RWPE2 (cell line): ENCODE results near the gene OPALIN.

Source experiments
- ATAC-seq: fragments of 200-7000 bp; cut with Tn5 transposase; 3 replicates; pipeline ENCODE4 v1.9.1; 2021; ENCODE audit warnings: low read depth
- DNase-seq: peaks from one replicate; pipeline ENCODE4 v3.0.0-alpha.2; 2020; ENCODE audit warnings: low spot score
- H3K27ac ChIP-seq: fragments of 450-650 bp; 2 replicates; pipeline ENCODE4 v1.5.1; 2017; ENCODE audit warnings: mild to moderate bottlenecking; ENCODE audit not compliant: poor library complexity, severe bottlenecking
- H3K27me3 ChIP-seq: fragments of 250-450 bp; sonication (Bioruptor Pico); 2 replicates; pipeline ENCODE4 v1.5.1; 2021; ENCODE audit warnings: mild to moderate bottlenecking, moderate library complexity; ENCODE audit not compliant: insufficient read depth, poor library complexity, severe bottlenecking
- H3K36me3 ChIP-seq: fragments of 250-450 bp; sonication (Bioruptor Pico); 2 replicates; pipeline ENCODE4 v1.5.1; 2020; ENCODE audit warnings: low read depth, mild to moderate bottlenecking, moderate library complexity
- H3K4me1 ChIP-seq: fragments of 250-450 bp; sonication (Bioruptor Pico); 2 replicates; pipeline ENCODE4 v1.5.1; 2021; ENCODE audit warnings: mild to moderate bottlenecking, moderate library complexity; ENCODE audit not compliant: insufficient read depth, poor library complexity, severe bottlenecking
- H3K4me3 ChIP-seq: fragments of 250-450 bp; sonication (Bioruptor Pico); 2 replicates; pipeline ENCODE4 v1.5.1; 2021; ENCODE audit warnings: mild to moderate bottlenecking, moderate library complexity; ENCODE audit not compliant: severe bottlenecking
- H3K9me3 ChIP-seq: fragments of 250-450 bp; sonication (Bioruptor Pico); 2 replicates; pipeline ENCODE4 v1.5.1; 2021; ENCODE audit warnings: mild to moderate bottlenecking, moderate library complexity; ENCODE audit not compliant: severe bottlenecking
- CTCF ChIP-seq: fragments of 450-650 bp; IDR thresholded peaks from one replicate; pipeline ENCODE4 v1.5.1; 2017; ENCODE audit warnings: mild to moderate bottlenecking, moderate library complexity; ENCODE audit not compliant: poor library complexity, severe bottlenecking

The OPALIN gene

DNA sequence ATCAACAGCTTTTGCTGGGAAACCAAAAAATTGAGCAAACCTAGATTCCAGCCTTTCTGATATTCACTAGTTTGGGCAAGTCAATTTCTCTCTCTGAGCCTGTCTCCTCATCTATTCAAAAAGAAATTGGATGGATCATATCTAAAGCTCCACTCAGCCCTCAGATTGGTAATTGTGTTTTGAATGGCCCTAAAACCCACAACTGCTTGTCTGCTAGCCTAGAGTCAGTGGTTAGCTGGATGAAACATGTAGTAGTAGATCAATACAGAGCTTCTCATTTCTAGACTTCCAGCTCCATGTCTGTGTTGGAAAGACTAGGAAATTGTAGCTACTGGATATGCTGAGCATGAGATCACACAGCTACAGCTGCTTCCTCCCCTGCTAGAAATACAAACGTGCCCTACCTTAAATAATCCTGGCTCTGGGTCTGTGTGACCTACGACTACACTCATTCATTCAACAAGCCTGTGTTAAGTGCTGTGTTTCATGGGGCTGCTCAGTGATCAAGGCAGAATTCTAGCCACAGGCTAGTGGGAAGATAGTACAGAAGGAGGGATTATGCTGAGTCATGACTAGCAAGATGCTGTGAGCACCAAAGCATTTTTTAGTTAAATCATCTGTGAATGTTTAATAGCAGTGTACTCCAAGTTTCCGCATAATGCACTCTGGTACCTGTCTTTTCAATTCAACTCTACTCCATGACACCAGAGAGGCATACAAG, 38.9 kb downstream of the OPALIN start:
- H3K4me3 ChIP-seq: no peak overlapping the region
- ATAC-seq: no peak
- H3K9me3 ChIP-seq: no peaks in the 10 kb centered on the region
- no peaks in the 10 kb centered on the region for H3K4me1 ChIP-seq
- H3K27ac ChIP-seq: no peak overlapping the region
- H3K27me3 ChIP-seq: peaks cover 12% of the 10 kb centered on the region
- TF ChIP-seq CTCF: no peak
- no peaks in the 10 kb centered on the region for H3K36me3 ChIP-seq
- no peak for DNase-seq

DNA sequence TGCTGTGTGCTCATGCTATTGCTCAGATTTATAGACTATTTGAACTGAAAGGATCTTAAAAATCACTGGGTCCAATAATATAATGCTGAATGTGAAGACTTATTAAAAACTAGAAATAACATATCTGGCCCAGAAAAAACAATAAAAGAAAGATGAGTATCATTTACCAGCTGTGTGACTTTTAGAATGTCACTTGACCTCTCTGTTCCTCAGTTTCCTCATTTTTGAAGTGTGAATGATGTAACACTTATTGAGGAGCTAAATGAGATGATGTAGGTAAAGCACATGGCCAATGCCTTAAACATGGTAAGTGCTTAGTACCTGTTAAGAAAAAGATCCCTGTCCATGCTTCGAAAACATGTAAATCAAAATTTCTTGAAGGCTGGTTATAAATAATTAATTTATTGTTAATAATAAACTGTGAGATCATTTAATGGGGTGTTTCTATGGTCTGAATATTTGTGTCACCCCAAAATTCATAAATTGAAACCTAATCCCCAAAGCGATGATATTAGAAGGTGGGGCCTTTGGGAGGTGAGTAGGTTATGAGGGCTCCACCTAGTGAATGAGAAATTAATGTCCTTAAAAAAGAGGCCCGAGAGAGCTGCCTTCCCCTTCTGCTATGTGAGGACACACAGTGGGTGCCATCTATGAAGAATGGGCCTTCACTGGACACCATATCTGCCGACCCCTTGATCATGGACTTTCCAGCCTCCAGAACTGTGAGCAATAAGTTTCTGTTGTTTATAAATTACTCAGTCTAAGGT, 41.6 kb downstream of the OPALIN start:
- DNase-seq: no peak
- TF ChIP-seq CTCF: peak; percentile 9
- no peak overlapping the region for H3K4me3 ChIP-seq

GRCh38 chr10:96313344-96313743, 45.5 kb downstream of the OPALIN start:
- Histone ChIP-seq H3K4me1 (no peaks in the 10 kb centered on the region), H3K9me3 (no peaks in the 10 kb centered on the region), H3K27ac (no peak overlapping the region), H3K27me3 (no peaks in the 10 kb centered on the region), H3K36me3 (no peaks in the 10 kb centered on the region), H3K4me3 (no peak overlapping the region)
- no peak for TF ChIP-seq CTCF
- ATAC-seq (0 out of 3 replicates have a peak, but pooled peaks have one; percentile 10), DNase-seq (no peak)

More for the DNA sequence above, 41.6 kb downstream of the OPALIN start:
- Histone ChIP-seq H3K36me3 (no peaks in the 10 kb centered on the region), H3K9me3 (no peaks in the 10 kb centered on the region), H3K27me3 (peaks cover 4% of the 10 kb centered on the region), H3K4me1 (no peaks in the 10 kb centered on the region), H3K27ac (no peak overlapping the region)
- ATAC-seq: no peak

DNA sequence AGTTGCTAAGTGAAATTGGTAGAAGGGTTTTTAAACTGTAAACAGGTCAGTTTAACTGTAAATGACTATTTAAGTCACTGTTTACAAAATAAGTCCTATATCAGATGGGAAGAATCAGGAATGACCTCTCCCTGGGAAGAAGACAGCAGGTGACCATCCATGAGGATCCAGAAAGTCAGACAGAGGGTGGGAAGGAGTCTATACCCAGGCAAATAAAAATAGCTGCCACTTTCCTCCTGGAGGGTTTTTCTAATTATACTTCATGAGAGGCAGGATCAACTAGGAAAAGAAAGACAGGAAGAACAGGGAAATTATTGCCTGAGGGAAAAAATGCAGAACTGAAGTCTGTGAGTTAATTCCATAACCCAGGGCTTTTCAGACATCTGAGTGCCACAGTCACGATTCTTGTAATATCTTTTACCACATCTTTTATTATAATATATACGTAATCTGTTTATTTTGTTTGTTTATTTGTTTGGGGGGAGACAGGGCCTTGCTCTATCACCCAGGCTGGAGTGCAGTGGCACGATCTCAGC, 47.6 kb downstream of the OPALIN start:
- no peaks in the 10 kb centered on the region for H3K9me3 ChIP-seq
- H3K36me3 ChIP-seq: no peaks in the 10 kb centered on the region
- H3K27me3 ChIP-seq: no peaks in the 10 kb centered on the region
- DNase-seq (no peak), ATAC-seq (no peak)
- no peak overlapping the region for H3K4me3 ChIP-seq
- H3K27ac ChIP-seq: no peak overlapping the region
- no peak for TF ChIP-seq CTCF
- H3K4me1 ChIP-seq: no peaks in the 10 kb centered on the region
